ENCODE measurements around the gene DNAH10. TPM values are rescaled to one million over a fixed set of nuclear protein-coding genes. Genes with fewer than 3 reads are reported as not detected.

Gene DNAH10
- total RNA-seq, 1 experiment from 2014 or later: 0.17 TPM

GRCh38 chr12:123942911-123943648 lies 181.0 kb downstream of the DNAH10 start:
- Mint-ChIP-seq H3K27ac (no peak overlapping the region), H3K36me3 (ENCODE audit: insufficient read depth in 1 of 3, low read depth in 3 of 3) (peaks cover 0 to 4% (median 1%) of the 10 kb centered on the region in 3 experiments; a peak in 2 of 7 replicates), H3K4me1 (peaks cover 0 to 4% of the 10 kb centered on the region in 2 experiments; a peak in 3 of 4 replicates), H3K4me3 (no peak overlapping the region), H3K27me3 (ENCODE audit: low read depth) (peaks cover 85% of the 10 kb centered on the region), H3K9me3 (peaks cover 4 to 5% of the 10 kb centered on the region in 2 experiments; a peak in 4 of 5 replicates)
- Histone ChIP-seq H3K79me1 (ENCODE audit: insufficient read depth, low read depth, low read length, poor library complexity, severe bottlenecking) (no peaks in the 10 kb centered on the region), H2BK120ac (ENCODE audit: low read depth, low read length, poor library complexity, severe bottlenecking) (no peak overlapping the region), H3K27ac (ENCODE audit: insufficient read length, low read depth, low read length) (no peak overlapping the region), H3K27me3 (ENCODE audit: insufficient read depth, low read length) (no peaks in the 10 kb centered on the region; the same call in 1 of the 2 replicates), H2BK12ac (ENCODE audit: insufficient read length, low read depth, low read length) (no peak overlapping the region), H4K5ac (ENCODE audit: insufficient read length, low read depth, low read length) (no peak overlapping the region), H3K4me2 (ENCODE audit: insufficient read depth, insufficient read length, low read length) (no peak overlapping the region), H3K4me1 (ENCODE audit: insufficient read depth, low read length) (no peaks in the 10 kb centered on the region), H3K9ac (ENCODE audit: extremely low read depth, insufficient read length, low read length) (no peak overlapping the region), H4K20me1 (ENCODE audit: control insufficient read depth, insufficient read depth, insufficient read length) (no peaks in the 10 kb centered on the region), H2BK15ac (ENCODE audit: low read depth, low read length) (no peak overlapping the region), H2AFZ (ENCODE audit: low read length) (no peak overlapping the region), H3K9me3 (ENCODE audit: control insufficient read depth, low read depth, low read length) (no peaks in the 10 kb centered on the region), H2BK5ac (ENCODE audit: insufficient read length, low read length) (no peak overlapping the region), H3K23ac (ENCODE audit: insufficient read length, low read depth, low read length) (no peak overlapping the region), H3K23me2 (ENCODE audit: insufficient read length, low read depth, low read length, poor library complexity, severe bottlenecking) (no peaks in the 10 kb centered on the region), H3K18ac (ENCODE audit: insufficient read length, low read depth, low read length) (no peak overlapping the region), H4K91ac (ENCODE audit: insufficient read length, low read depth, low read length) (no peak overlapping the region), H3K4ac (ENCODE audit: low read depth, low read length) (no peak overlapping the region), H3T11ph (ENCODE audit: low read length) (no peak overlapping the region), H3K56ac (ENCODE audit: insufficient read length, low read depth, low read length) (no peak overlapping the region), H2AK5ac (ENCODE audit: insufficient read length, low read length) (no peak overlapping the region), H4K8ac (replicated peaks; ENCODE audit: insufficient read length, low read depth, low read length) (no peak overlapping the region), H3K79me2 (ENCODE audit: insufficient read depth, low read length) (no peaks in the 10 kb centered on the region), H3K14ac (ENCODE audit: insufficient read depth, low read length) (no peak overlapping the region), H2BK20ac (ENCODE audit: low read depth, low read length, poor library complexity, severe bottlenecking) (no peak overlapping the region)
- WGBS (ENCODE audit: extremely low coverage, insufficient read length, low lambda C conversion rate): no CpG with 5 or more reads among the region's 16 CpGs
- no peak for DNase-seq
- no peak for TF ChIP-seq CTCF (conservative IDR thresholded peaks at IDR 0.05)

Data from H9 (cell line).